DMS79 (cell line): ENCODE measurements around the gene ATRN.

ENCODE experiments used
- DNase-seq: peaks from one replicate; lab custom pipeline; 2025; lab: John Stamatoyannopoulos, UW

ATRN gene

DNA sequence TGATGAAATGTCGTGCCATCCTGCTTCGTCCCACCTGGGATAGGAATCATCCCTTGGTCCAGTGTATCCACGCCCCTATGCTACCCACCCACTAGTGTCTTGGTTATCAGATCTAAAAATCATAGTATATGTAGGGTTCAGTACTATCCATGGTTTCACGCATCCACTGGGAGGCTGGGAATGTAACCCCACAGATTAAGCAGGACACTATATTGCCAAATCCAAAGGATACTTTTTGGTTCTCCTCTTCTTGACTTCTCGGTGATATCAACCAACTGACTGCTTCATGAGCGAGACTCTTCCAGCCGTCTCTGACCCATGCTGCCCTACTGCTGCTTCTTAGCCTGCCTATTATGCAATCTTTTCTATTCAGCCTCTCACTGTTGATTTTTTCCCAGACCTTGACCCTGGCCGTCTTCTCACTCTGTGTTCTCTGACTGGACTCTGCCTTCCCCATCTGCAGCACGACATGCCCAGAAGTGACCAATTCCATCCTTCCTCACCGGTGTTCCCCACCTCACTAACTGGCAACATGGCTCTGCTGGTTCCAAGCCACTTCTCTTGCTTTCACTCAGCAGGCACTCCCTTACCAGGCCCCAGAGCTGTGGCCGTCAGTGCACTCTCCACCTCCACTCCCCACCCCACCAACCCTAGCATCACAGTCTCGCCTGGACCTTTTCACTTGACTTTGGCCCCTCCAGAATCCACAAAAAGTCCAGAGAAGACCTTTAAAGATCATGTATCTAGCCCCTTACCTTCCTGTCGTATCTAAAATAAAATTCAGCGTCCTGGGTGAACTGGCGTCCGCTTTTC lies 157.9 kb downstream of the ATRN start:
- DNase-seq: no peak

DNA sequence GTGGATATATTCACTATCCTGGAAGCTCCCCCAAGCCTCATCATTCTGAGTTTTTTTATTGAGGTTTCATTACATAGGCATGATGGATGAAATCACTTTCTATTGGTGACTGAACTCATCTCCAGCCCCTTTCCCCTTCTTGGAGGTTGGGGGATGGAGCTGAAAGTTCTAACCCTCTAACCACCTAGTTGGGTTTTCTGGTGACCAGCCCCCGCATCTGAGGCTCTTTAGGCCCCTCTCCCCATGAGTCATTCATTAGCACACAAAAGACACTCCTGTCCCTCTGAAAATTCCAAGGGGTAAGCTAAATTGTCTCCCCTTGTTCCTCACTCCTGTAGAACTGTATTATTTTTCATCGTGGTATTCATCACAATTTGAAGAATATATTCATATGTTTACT lies 159.1 kb downstream of the ATRN start:
- DNase-seq: no peak

GRCh38 chr20:3630429-3630828 lies 159.6 kb downstream of the ATRN start:
- no peak for DNase-seq

DNA sequence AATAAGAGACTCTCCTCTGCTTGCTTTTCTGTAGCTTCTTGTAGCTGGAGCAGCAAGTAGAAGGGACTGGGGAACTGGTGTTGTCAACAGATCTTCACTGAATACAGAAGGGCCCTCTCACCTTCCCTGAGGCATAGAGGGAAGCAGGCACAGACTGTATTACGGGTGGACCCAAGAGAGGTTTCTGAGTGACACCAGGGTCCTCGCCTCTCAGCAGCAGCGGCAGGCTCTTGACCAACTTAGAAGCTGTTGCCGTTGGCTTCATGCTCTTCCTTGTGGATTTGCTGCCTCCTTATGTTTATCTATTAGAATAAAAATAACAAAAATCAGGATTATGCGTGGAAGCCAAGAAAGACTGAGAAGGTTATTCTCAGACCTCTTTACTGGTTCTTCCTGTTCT lies 160.7 kb downstream of the ATRN start:
- DNase-seq: no peak

DNA sequence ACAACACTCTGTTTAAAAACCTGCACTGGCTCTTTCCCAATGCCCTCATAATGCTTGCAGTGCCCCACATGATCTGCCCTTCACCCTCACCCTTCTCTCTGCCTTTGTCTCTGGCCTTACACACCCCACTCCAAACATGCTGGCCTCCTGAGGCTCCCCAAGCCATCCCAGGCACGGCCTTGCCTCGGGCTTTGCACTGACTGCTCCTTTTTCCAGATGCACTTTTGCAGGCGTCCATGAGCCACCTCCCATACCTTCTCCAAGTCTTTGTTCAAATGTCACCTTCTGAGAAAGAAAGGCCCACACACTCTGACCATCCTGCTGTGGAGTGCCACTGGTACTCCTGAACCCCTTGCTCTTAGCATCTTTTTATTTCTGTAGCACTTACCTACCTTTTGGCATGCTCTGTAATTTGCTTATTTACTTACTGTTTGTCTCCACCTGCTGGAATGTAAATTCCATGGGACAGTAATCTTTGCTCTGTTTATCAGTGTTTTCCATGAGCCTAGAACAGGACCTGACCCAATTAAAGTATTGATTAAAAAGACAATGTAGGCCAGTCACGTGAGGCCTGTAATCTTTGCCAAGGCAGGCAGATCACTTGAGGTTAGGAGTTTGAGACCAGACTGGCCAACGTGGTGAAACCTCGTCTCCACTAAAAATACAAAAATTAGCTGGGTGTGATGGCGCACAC lies 161.6 kb downstream of the ATRN start:
- DNase-seq: no peak

DNA sequence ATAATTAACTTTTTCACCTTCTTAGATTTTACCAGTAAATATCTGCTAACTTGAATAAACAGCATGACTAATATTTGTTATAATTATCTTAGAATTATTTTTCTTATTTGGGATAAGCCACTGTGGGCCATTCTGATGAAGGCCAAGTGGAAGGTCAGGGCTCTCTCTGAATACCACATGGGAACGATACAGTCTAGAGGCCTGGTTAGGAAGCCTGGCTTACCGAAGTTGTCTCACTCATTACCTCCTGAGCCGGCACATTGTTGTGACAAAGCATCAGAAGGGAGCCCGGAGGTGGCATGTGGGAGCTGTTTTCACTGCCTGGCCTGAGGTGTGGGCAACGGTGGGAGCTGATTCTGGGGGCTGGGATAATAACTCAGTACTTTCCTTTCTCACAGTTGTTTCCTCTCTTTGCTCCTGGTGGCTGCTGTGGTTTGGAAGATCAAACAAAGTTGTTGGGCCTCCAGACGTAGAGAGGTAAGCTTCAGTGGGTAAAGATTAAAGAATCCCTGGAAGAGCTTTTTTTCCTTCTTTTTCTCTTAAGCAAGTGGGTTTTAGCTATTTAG lies 163.2 kb downstream of the ATRN start:
- no peak for DNase-seq

DNA sequence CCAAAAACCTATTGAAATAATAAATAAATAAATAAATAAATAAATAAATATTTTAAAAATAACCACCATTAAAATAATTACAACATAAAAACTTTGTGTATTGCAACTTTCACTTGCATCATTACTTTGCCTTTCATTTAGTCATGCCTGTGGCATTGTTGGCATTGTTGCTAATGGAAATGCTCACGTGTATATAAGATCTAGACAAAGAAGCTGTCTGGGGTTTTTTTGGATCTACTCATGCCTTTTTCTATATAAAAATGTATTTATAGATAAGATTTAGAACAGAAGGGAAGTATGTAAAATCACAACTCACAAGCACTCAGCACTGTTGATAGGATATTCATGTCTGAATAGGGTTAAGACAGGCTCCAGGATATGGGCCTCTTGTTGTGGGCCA lies 164.5 kb downstream of the ATRN start:
- DNase-seq: no peak

GRCh38 chr20:3640259-3640658 lies 169.4 kb downstream of the ATRN start:
- DNase-seq: no peak

DNA sequence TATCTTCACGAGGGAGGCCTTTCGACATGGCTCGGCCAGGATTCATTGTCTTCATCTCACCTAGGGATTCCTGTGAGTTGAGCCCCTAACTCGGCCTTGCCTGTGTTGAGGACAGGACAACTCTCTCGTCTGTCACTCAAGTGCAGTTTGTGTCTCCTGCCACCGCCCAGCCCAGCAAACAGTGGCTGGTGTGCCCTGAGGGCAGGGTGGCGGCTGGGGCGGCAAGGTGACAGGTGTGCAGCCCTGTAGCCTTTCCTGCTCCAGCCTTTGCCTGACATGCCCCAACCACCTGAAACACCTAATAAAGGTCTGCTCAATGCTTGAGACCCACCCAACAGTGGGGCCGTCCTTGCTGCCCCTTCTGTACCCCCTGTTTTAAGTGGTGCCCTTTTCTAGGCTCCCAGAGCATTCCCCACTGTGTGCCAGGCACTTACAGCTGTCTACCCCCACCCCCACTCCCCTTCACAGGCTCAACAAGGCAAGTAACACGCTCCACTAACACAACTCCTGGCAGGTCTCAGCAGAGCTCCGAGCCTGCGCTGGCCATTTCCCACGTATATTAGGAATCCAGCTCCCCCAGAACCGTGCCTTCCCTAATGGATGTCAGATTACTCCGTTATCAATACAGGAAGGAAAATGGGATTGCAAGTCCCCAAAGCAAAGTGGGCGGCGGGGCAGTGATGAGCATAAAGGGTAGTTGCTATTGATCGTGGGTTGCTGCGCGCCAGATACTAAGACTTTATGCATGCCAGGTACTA lies 174.7 kb downstream of the ATRN start:
- no peak for DNase-seq

DNA sequence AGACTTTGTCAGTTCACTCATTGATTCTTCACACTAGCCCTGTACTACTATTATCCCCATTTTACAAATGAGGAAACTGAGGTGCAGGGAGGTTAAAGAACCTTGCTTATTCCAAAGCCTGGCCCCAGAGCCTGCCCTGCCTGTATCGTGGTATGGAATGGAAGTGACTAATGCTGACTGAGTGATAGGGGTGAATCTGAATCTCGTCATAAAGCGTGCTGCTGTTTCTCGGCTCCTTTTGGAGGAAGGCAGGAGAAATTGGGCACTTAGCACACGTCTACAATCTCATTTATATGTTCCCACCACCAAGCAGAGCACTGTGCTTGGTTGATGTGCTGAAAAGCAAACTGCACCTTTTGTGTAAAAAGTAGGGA lies 175.2 kb downstream of the ATRN start:
- no peak for DNase-seq

DNA sequence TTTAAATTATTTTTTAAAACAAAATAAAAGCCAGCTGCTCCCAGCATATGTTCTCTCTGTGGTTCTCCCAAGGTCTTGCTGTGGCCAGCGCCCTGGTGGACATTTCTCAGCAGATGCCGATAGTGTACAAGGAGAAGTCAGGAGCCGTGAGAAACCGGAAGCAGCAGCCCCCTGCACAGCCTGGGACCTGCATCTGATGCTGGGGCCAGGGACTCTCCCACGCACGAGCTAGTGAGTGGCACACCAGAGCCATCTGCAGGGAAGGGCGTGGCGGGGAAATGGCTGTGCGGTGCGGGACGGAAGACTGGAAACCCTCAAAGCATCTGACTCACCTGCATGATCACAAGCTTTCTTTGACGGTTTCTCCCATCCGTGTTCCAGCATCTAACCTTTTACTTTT lies 175.8 kb downstream of the ATRN start:
- DNase-seq: no peak

GRCh38 chr20:3647473-3647872 lies 176.7 kb downstream of the ATRN start:
- DNase-seq: no peak

DNA sequence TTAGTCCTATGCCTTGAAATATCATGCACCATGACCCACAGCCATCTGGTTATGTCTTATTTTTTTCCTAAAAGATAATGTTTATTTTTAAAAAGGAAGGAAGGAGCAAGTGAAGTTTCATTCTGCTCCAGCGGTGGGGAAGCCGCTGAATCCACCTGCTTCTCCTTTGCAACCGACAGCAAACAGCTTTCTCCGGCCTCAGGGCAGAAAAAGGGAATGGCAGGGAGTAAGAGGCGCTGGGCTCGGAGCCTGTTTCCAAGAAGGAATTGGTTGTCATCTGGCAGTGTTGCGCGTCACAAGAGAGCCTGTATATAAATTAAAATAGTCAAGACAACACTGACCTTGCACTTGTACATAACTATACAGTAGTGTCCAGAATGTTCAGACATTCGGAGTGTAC lies 178.1 kb downstream of the ATRN start:
- no peak for DNase-seq

DNA sequence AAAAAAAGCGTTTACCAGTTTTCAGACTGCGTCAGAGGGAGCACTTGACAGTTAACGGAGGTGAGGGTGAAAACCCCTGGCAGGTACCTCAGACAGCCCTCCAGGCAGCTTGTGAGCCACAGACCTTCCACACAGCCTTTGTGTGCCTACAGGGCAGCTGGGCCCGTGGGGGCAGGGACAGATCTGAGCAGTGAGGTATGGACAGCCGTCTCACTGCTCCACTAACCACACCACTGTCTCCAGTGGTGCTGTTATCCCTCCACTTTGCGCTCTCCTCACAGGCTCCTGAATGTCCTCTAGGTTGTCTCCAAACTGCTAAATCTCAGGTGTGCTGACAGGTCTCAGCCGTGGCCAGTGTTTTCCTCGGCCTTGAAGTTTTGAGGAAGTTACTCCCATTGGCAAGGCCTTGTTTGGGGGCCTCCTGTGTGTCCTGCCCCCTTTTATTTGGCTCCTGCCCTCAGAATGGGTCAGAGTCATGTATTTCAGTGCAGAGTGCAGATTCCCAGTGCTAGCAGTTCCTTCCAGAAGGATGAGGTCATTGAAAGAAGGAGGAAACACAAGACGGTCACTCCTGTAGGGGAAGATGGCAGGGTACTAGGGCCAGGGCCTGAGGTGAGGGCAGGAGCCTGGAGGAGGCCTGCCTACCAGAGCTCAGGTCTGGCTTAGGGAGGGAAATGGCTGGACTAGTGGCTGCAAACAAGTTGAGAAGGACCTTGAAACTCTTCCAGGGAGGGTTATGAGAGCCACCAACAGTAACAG lies 180.6 kb downstream of the ATRN start:
- DNase-seq: peak; percentile 53

DNA sequence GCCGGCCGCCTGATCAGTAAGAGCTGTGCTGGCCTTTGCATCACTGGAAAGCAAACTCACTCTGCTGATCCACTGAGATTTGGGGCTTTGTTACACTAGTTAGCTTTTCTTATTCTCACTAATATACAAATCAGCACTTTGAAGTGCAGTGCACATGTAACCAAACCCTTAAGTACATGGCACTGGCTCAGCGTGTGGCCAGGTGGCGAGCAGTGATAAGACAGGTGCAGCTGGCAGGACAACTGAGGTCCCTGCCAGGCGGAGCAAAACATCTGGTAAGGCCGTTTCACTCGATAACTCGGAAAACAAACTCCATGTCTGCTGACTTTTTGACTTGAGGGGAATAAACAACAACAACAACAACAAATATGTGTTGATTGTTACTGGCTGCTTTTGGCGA lies 181.4 kb downstream of the ATRN start:
- peak; percentile 69 for DNase-seq

GRCh38 chr20:3652676-3653596 lies 182.1 kb downstream of the ATRN start:
- peak; percentile 28 for DNase-seq

GRCh38 chr20:3653921-3654320 lies 183.1 kb downstream of the ATRN start:
- DNase-seq: no peak

GRCh38 chr20:3654326-3655130 lies 183.7 kb downstream of the ATRN start:
- DNase-seq: peak; percentile 95

DNA sequence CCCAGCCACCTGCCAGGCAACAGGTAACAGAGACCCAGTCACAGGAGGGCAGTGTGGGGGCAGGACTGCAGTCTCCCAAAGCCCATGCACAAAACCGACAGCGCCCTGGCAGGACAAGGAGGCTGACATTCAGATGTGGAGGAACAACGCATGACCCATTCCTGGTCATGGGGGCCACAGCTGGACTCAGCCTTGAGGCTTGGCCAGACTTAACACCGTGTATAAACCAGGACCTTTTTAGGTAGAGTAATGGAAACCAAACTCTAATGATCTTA lies 184.2 kb downstream of the ATRN start:
- no peak for DNase-seq

GRCh38 chr20:3658019-3658715 lies 187.3 kb downstream of the ATRN start:
- DNase-seq: no peak
